GM06990 (cell line): ENCODE measurements around the gene PDE6A.

ENCODE experiments used
- DNase-seq: peaks from one replicate; pipeline ENCODE4 v3.0.0-alpha.2; 2011; ENCODE audit not compliant: insufficient read length; ENCODE audit errors: extremely low read depth
- H3K27me3 ChIP-seq: replicated peaks from 2 replicates; pipeline ENCODE4 v1.6.0; 2011; ENCODE audit warnings: low read length; ENCODE audit not compliant: control insufficient read depth, insufficient read depth
- H3K36me3 ChIP-seq: 2 replicates; pipeline ENCODE4 v1.5.1; 2011; ENCODE audit warnings: low read length; ENCODE audit not compliant: control insufficient read depth, insufficient read depth
- H3K4me3 ChIP-seq: replicated peaks from 2 replicates; pipeline ENCODE4 v1.5.1; 2011; ENCODE audit warnings: low read depth, mild to moderate bottlenecking, control low read depth, low read length
- TF ChIP-seq, protein P1 (sequence below): IDR thresholded peaks from 2 replicates; pipeline ENCODE4 v1.5.1; 2011; ENCODE audit warnings: low read length, control low read depth, mild to moderate bottlenecking, inconsistent platforms; ENCODE audit not compliant: insufficient read depth, poor library complexity, severe bottlenecking

Gene PDE6A

DNA sequence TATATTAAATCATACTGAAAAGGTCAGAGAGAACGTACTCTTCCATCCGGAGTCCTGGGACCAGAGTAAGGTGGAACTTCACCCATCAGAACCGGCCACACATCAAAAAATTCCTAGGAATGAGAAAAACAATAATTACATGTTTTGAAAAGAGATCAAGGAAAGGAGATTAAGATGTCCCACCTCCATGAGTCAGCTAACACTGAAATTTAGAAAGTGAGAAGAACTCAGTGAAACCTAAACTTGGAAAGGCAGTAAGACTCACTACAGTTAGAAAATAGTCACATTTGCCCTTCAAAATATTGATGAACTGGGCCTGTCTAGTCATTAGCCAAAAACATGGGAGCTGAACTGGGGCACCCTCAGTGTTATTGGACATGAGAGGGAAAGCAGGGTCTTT is 23.0 kb downstream of the PDE6A start:
- TF ChIP-seq, protein P1, sequence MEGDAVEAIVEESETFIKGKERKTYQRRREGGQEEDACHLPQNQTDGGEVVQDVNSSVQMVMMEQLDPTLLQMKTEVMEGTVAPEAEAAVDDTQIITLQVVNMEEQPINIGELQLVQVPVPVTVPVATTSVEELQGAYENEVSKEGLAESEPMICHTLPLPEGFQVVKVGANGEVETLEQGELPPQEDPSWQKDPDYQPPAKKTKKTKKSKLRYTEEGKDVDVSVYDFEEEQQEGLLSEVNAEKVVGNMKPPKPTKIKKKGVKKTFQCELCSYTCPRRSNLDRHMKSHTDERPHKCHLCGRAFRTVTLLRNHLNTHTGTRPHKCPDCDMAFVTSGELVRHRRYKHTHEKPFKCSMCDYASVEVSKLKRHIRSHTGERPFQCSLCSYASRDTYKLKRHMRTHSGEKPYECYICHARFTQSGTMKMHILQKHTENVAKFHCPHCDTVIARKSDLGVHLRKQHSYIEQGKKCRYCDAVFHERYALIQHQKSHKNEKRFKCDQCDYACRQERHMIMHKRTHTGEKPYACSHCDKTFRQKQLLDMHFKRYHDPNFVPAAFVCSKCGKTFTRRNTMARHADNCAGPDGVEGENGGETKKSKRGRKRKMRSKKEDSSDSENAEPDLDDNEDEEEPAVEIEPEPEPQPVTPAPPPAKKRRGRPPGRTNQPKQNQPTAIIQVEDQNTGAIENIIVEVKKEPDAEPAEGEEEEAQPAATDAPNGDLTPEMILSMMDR = no peak
- H3K27me3 ChIP-seq = no peaks in the 10 kb centered on the region; the same call in 1 of the 2 replicates
- H3K36me3 ChIP-seq = no peaks in the 10 kb centered on the region
- no peak overlapping the region for H3K4me3 ChIP-seq
- no peak for DNase-seq

DNA sequence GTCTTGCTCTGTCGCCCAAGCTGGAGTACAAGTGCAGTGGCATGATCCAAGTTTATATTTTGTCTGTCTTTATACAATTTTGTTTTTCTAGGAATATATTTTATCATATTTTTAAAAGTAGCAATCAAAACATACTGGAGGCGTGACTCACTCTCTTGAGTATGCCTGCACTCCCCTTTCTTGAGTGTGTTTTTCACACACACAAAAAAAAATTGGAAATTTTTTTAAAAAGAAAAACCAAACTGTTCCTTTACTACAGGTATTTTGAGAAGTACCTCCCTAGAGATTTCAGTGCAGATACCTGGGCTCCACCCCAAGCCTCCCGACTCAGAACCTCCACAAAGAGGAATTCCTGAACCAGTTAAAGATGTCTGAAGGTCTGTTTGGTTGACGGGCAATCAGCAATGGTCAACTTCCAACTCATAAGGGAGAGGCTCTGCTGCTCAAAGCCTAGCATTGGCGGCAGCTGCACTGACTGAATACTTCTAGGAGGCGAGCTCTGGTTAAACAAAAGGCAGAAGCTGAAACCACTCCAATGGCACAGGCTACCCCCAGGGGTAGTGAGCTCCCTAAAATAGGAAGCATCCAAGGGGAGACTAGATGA is 27.4 kb downstream of the PDE6A start:
- no peak for DNase-seq
- no peaks in the 10 kb centered on the region for H3K36me3 ChIP-seq
- H3K4me3 ChIP-seq = no peak overlapping the region
- no peaks in the 10 kb centered on the region for H3K27me3 ChIP-seq
- TF ChIP-seq, protein P1 = no peak

DNA sequence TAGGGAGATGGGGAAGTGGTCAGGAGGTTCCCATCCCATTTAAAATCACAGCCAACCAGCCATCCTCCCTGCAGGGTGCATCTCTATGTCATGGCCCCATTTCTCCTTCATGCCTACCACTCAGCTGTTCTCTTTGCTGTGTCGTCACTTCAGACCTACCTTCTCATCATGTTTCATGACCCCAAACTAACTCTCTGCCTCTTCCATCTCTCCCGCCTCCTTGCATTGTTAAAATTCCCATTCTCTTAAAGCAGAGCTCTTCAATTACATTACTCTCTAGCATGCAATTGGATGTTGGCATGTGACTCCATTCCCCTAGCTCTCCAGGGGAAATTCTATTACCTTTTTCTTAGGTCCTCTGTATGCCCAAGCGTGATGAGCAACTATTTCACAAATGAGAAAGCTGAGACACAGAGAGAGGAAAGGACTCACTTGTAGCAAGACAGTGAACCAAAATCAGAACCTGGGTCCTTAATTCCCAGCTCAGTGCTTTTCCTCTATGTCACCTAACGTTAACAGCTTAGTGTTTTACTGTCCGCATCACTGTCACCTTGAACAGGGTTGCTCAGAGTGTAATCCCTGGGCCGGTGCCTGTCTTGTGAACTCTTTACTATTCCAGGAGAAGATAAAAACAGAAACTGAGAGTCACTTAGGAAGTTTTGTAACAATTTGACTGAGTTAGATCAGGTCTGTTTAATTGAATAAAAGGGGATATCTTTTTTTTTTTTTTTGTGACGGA is 28.1 kb downstream of the PDE6A start:
- no peak for DNase-seq
- Histone ChIP-seq H3K4me3 (no peak overlapping the region), H3K27me3 (no peaks in the 10 kb centered on the region), H3K36me3 (no peaks in the 10 kb centered on the region)
- TF ChIP-seq, protein P1 = no peak

DNA sequence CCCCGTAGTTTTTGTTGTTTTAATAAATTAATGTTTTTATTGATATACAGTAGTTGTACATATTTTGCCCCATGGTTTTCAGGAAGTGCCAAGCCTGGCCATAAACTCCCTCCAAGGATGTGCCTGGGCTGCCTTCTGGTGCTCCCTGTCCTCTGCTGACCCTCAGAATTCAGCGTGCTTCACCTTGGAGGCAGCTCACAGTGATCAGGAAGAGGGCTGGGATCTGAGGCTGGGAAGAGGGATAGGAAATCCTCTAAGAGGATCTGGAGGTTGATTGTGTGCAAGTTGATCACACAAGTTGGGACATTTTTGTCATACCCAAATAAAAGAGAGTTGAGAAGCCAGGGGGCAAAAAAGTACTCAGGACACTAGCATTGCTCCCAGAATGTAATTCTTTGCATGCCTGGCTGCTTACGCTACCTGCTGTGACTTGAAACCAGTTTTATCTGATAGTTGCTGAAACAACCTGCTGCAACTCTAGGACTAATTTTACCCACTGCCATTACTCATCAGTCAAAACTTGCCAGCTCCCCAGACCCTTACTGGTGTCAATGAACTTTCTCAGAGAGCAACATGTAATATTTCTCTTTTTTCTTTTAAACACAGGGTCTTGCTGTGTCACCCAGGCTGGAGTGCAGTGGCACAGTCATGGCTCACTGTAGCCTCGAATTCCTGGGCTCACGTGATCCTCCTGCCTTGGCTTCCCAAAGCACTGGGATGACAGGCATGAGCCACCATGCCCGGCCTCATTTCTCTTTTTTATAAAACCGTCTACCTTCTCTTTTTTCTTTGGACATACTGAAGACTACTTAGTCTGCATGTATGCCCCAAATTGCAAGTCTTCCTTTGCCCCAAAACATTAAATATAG is 29.0 kb downstream of the PDE6A start:
- Histone ChIP-seq H3K27me3 (no peaks in the 10 kb centered on the region), H3K4me3 (no peak overlapping the region), H3K36me3 (no peaks in the 10 kb centered on the region)
- TF ChIP-seq, protein P1 = no peak
- no peak for DNase-seq

DNA sequence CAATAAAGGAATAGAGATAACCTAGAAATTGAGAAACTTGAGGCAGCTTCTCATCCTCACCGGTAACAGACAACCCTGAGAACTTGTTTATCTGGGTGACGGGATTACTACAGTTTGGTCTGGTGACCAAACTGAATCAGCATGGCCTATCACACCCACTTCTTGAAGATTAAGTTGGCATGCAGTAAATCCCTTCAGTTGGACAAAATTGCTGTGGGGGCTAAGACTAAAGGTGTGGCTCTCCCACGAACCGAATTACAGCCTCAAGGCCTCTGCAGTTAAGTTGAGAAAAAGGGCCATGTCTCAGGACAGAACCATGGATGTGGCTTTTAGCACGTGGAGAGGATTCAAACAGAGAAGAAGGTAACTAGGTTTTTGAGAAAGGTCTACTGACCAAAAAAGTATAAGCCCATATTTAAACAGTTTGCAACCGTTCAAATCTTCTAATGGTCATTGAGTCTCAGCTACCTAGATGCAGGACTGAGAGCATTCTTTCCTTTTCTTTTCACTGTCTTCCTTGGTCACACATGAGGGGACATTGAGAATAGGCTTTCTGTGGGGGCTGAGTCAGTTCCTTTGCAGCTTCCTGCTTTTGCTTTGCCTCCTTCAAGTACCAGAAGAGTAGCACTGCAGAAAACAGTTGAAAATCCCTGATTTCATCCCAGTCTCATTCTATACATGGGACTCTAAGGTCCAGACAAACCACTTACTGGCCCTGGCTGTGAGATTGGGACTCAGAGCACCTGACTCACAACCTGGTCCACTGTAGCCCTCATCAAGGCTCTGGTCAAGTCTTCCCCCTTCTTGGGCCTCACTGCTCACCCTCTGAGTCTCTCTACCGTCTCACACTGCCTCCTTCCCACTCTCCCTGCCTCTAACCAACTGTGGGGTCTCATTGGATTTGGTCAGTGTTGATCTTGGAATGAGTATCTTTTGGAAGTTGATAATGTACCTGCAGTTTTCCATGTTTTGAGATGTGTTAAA is 30.9 kb downstream of the PDE6A start:
- DNase-seq = peak; percentile 18
- H3K27me3 ChIP-seq = no peaks in the 10 kb centered on the region
- no peaks in the 10 kb centered on the region for H3K36me3 ChIP-seq
- H3K4me3 ChIP-seq = no peak overlapping the region
- TF ChIP-seq, protein P1 = no peak
